ENCODE data around the gene HDAC5.
"Not testable (repeated sequence)": the region's sequence is repeated elsewhere in the genome, so short reads cannot be mapped to it uniquely, and the experiment has no call there.

The HDAC5 gene

GRCh38 chr17:44110011-44110686 lies 13.3 kb downstream of the HDAC5 start:
- no peak for DNase-seq

- no peak for DNase-seq
These were observed 14.2 kb downstream of the HDAC5 start for GRCh38 chr17:44109312-44109630.

GRCh38 chr17:44108440-44109311 lies 14.8 kb downstream of the HDAC5 start:
- no peak for DNase-seq

GRCh38 chr17:44106801-44107200 lies 16.6 kb downstream of the HDAC5 start:
- DNase-seq, result no peak

- DNase-seq, result no peak
These were observed 17.5 kb downstream of the HDAC5 start for GRCh38 chr17:44105941-44106340.

- DNase-seq, result no peak
These were observed 18.0 kb downstream of the HDAC5 start for GRCh38 chr17:44105483-44105882.

- no peak for DNase-seq
These were observed 20.4 kb downstream of the HDAC5 start for GRCh38 chr17:44102849-44103622.

- not testable (repeated sequence) for DNase-seq
These were observed 21.6 kb downstream of the HDAC5 start for GRCh38 chr17:44101858-44102257.

GRCh38 chr17:44097110-44097958 lies 26.1 kb downstream of the HDAC5 start:
- no peak for DNase-seq

GRCh38 chr17:44095647-44096496 lies 27.6 kb downstream of the HDAC5 start:
- DNase-seq, result no peak

GRCh38 chr17:44095388-44095646 lies 28.1 kb downstream of the HDAC5 start:
- DNase-seq, result no peak

- DNase-seq, result no peak
These were observed 28.6 kb downstream of the HDAC5 start for GRCh38 chr17:44094701-44095387.

GRCh38 chr17:44093231-44093900 lies 30.1 kb downstream of the HDAC5 start:
- no peak for DNase-seq

- no peak for DNase-seq
These were observed 31.4 kb downstream of the HDAC5 start for GRCh38 chr17:44092051-44092450.

GRCh38 chr17:44091200-44091997 lies 32.0 kb downstream of the HDAC5 start:
- DNase-seq, result no peak

- no peak for DNase-seq
These were observed 35.2 kb downstream of the HDAC5 start for GRCh38 chr17:44088254-44088653.

- DNase-seq, result no peak
These were observed 36.1 kb downstream of the HDAC5 start for GRCh38 chr17:44087319-44087718.

GRCh38 chr17:44086364-44087311 lies 36.8 kb downstream of the HDAC5 start:
- peak; percentile 63 for DNase-seq

- DNase-seq, result no peak
These were observed 37.5 kb downstream of the HDAC5 start for GRCh38 chr17:44085908-44086307.

Data from activated CD8-positive, alpha-beta memory T cell treated with anti-CD3 and anti-CD28 coated beads, Interleukin-2, amount 50 U/mL, for 4 hours (primary cell).